ENCODE results near the gene KLF15.
A peak's percentile ranks its signal among the peaks of the same experiment; 100 is the strongest.

The KLF15 gene

DNA sequence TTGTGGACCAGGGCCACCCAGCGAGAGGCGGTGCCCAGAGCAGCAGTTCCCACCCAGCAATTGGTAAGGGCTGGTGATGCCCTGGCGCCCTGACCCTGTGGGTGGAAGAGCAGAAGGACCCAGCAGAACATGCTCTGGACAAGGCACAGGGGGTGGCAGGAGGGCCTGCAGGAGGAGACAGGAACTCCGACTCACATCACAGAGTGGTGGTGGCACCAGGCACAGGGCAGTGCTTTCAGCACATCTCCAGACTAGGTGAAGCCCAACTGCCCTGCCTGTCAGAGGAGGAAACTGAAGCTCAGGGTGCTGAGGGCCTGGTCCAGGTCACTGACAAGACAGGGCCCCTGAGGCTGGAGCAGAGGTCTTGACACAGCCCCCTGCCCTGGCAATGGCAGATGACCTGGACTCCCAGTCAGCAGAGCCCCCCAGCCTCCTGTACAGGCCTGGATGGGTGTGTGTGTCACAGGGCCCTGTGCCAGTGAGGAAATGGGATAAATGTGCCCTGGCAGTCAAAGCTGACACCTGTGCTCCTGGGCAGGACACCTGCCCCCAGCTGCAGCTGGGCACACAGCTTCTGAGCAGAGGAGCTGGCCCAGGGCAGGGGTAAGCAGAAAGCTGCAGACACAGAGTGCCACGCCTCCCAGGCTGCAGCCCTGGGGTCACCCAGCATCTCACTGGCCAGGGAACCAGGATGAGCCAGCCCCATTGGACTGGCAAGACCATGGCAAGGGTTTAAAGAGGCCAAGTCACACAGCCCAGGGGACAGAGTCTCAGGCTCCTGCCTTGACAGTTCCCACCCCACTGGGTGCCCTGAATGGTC lies 11.4 kb downstream of the KLF15 start:
- Histone ChIP-seq H3K36me3 (no peaks in the 10 kb centered on the region), H3K4me3 (ENCODE audit: low read depth, low read length) (no peak overlapping the region), H3K27me3 (ENCODE audit: insufficient read depth, low read depth, severe bottlenecking) (no peaks in the 10 kb centered on the region), H3K9me3 (ENCODE audit: severe bottlenecking) (no peaks in the 10 kb centered on the region), H3K27ac (no peak overlapping the region)
- DNase-seq: peak; percentile 4
- TF ChIP-seq, protein P1, sequence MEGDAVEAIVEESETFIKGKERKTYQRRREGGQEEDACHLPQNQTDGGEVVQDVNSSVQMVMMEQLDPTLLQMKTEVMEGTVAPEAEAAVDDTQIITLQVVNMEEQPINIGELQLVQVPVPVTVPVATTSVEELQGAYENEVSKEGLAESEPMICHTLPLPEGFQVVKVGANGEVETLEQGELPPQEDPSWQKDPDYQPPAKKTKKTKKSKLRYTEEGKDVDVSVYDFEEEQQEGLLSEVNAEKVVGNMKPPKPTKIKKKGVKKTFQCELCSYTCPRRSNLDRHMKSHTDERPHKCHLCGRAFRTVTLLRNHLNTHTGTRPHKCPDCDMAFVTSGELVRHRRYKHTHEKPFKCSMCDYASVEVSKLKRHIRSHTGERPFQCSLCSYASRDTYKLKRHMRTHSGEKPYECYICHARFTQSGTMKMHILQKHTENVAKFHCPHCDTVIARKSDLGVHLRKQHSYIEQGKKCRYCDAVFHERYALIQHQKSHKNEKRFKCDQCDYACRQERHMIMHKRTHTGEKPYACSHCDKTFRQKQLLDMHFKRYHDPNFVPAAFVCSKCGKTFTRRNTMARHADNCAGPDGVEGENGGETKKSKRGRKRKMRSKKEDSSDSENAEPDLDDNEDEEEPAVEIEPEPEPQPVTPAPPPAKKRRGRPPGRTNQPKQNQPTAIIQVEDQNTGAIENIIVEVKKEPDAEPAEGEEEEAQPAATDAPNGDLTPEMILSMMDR (IDR thresholded peaks at IDR 0.05; ENCODE audit: low read depth, low read length): no peak

DNA sequence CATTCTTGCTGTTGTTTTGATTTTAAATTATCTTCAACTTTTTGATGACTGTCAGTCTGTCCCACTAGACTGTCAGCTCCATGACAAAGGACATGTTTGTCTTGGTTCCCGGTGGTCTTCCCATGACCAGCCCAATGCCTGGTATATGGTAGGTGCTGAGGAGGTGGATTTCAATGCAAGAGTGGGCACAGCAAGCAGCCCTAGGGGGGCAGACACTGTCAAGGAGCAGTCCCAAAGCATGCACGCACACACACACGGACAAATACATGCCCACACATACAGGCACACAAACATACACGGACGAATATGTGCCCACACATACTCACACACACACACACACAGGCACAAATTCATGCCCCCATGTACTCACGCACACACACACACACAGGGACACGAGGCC lies 12.0 kb downstream of the KLF15 start:
- TF ChIP-seq, protein P1 (IDR thresholded peaks at IDR 0.05; ENCODE audit: low read depth, low read length): no peak
- Histone ChIP-seq H3K9me3 (ENCODE audit: severe bottlenecking) (no peaks in the 10 kb centered on the region), H3K27me3 (ENCODE audit: insufficient read depth, low read depth, severe bottlenecking) (no peaks in the 10 kb centered on the region), H3K27ac (no peak overlapping the region), H3K4me3 (ENCODE audit: low read depth, low read length) (no peak overlapping the region), H3K36me3 (no peaks in the 10 kb centered on the region)
- DNase-seq: peak; percentile 2

DNA sequence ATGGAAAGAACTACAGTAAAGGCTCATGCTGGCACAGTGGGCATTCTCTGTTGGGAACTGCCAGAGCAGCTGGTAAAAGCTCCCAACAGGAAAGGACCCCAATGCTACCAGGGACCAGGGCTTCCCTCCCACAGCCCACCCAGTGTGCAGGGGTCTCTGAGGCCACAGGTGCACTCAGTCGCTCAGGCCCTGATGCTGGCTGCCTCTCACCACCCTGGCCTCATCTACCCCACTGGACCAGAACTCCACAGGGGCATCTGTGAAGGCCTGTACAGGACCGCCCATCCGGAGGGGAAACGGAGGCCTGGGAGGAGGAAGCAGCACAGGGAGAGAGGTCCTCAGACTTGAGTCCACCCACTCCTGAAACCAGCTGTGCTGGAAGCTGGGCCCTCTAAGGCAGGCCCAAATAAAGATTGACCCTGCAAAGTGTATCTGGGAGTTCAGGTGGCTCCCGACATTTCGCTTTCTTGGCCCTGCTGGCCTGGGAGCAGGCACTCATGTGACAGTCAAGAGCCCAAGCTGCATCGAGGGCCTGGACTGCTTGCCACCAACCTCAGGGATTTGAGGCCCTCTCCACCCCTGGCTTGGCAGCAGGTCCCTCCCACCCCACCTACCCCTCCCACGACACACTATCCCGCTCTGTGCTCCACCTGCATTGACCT lies 12.7 kb downstream of the KLF15 start:
- Histone ChIP-seq H3K27ac (no peak overlapping the region), H3K9me3 (ENCODE audit: severe bottlenecking) (no peaks in the 10 kb centered on the region), H3K36me3 (no peaks in the 10 kb centered on the region), H3K27me3 (ENCODE audit: insufficient read depth, low read depth, severe bottlenecking) (no peaks in the 10 kb centered on the region), H3K4me3 (ENCODE audit: low read depth, low read length) (no peak overlapping the region)
- TF ChIP-seq, protein P1 (IDR thresholded peaks at IDR 0.05; ENCODE audit: low read depth, low read length): no peak
- peak; percentile 6 for DNase-seq

GRCh38 chr3:126343649-126344035 lies 13.6 kb downstream of the KLF15 start:
- Histone ChIP-seq H3K27me3 (ENCODE audit: insufficient read depth, low read depth, severe bottlenecking) (no peaks in the 10 kb centered on the region), H3K36me3 (no peaks in the 10 kb centered on the region), H3K4me3 (ENCODE audit: low read depth, low read length) (no peak overlapping the region), H3K27ac (no peak overlapping the region), H3K9me3 (ENCODE audit: severe bottlenecking) (no peaks in the 10 kb centered on the region)
- DNase-seq: no peak
- TF ChIP-seq, protein P1 (IDR thresholded peaks at IDR 0.05; ENCODE audit: low read depth, low read length): no peak

- DNase-seq: peak; percentile 88
Observed at GRCh38 chr3:126342991-126343648, 14.1 kb downstream of the KLF15 start.

More at GRCh38 chr3:126342991-126343648, 14.1 kb downstream of the KLF15 start:
- TF ChIP-seq, protein P1 (IDR thresholded peaks at IDR 0.05; ENCODE audit: low read depth, low read length): peak; percentile 59
- Histone ChIP-seq H3K9me3 (ENCODE audit: severe bottlenecking) (no peaks in the 10 kb centered on the region), H3K4me3 (ENCODE audit: low read depth, low read length) (no peak overlapping the region), H3K27ac (peak overlapping the region; percentile 32; the same call in 1 of the 2 replicates), H3K36me3 (no peaks in the 10 kb centered on the region), H3K27me3 (ENCODE audit: insufficient read depth, low read depth, severe bottlenecking) (no peaks in the 10 kb centered on the region)
